PFSK-1 (cell line): ENCODE results near the gene PEAK3.

ENCODE experiments used
- POLR2AphosphoS5 ChIP-seq: IDR thresholded peaks from 2 replicates; pipeline ENCODE4 v1.6.1; 2012; ENCODE audit warnings: low read depth, mild to moderate bottlenecking, control low read depth, low read length, moderate library complexity
- TAF1 ChIP-seq: IDR thresholded peaks from 2 replicates; pipeline ENCODE4 v1.6.1; 2012; ENCODE audit warnings: low read length, control low read depth, borderline replicate concordance; ENCODE audit not compliant: insufficient read depth

- TF ChIP-seq POLR2AphosphoS5 = no peak
- no peak for TF ChIP-seq TAF1
These were observed 35.3 kb upstream of the PEAK3 start for GRCh38 chr19:2317300-2317699.
